ENCODE results near the gene TBC1D10A.

Gene TBC1D10A

GRCh38 chr22:30325724-30326254 lies 952 bp downstream of the TBC1D10A start:
- TF ChIP-seq, protein P1, sequence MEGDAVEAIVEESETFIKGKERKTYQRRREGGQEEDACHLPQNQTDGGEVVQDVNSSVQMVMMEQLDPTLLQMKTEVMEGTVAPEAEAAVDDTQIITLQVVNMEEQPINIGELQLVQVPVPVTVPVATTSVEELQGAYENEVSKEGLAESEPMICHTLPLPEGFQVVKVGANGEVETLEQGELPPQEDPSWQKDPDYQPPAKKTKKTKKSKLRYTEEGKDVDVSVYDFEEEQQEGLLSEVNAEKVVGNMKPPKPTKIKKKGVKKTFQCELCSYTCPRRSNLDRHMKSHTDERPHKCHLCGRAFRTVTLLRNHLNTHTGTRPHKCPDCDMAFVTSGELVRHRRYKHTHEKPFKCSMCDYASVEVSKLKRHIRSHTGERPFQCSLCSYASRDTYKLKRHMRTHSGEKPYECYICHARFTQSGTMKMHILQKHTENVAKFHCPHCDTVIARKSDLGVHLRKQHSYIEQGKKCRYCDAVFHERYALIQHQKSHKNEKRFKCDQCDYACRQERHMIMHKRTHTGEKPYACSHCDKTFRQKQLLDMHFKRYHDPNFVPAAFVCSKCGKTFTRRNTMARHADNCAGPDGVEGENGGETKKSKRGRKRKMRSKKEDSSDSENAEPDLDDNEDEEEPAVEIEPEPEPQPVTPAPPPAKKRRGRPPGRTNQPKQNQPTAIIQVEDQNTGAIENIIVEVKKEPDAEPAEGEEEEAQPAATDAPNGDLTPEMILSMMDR (IDR thresholded peaks at IDR 0.05; ENCODE audit: extremely low read depth, missing control alignments) = no peak
- DNase-seq (ENCODE audit: low spot score) = no peak

DNA sequence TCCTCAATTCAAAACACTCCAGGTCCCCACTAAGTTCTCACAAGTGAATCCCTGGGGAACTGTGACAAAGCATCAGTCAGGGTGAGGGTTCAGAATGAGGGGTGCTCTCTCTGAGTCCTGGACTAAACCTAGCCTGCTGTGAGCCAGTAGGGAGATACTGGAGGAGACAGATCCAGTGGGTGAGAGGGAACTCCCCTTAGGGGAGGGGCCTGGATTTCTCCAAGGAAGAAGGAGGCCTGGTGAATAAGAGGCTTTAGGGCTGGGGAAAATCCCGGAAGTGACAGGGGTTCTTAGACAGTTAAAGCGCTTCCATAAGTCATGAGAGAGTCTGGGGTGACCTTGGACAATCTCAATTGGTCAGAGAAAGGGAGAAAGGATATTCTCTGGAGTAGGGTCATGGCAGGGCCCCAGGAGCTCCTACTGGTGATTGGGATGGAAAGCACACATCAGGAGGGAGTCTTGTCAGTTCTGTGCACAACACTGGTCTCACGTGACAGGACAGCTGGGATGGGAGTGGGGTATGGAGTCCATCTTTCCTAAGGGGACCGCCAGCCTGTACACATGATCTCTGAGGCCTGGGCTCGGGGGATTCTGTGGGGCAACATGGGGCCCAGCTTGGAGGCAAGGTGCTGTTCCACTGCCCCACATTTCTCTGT lies 1.5 kb downstream of the TBC1D10A start:
- no peak for DNase-seq (ENCODE audit: low spot score)
- TF ChIP-seq, protein P1 (IDR thresholded peaks at IDR 0.05; ENCODE audit: extremely low read depth, missing control alignments) = no peak

DNA sequence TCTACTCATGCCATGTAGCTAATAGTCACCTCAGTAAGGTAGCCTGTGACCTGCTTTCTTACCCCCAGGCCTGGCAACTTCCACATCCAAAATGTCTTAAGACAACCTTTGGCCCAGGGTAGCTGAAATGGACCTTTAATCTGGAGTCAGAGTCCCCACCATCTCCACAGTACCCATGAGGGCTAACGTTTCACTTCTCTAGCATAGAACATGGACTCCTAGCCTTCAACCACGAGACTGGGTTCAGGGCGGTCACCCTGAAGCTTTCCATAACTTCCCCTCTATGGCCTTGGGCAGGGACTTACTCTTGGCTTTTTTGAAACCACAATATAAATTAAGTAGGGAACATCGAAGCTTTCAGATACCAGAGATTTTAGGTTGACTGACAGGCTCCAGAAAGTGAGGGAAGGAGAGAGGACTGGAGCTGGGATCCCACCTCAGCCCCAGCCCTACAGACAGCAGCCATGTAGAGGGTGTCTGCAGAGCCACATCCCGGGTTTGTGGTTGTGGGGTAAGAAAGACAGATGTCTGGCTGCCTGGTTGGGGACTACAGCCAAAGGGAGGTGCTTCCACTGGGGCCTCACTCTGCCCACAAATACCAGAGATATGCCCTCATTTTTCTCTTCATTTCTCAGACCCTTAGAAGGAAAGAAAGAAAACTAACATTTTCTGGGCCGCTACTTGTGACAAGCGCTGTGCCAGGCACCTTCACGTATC lies 2.6 kb downstream of the TBC1D10A start:
- TF ChIP-seq, protein P1 (IDR thresholded peaks at IDR 0.05; ENCODE audit: extremely low read depth, missing control alignments) = no peak
- no peak for DNase-seq (ENCODE audit: low spot score)

- TF ChIP-seq, protein P1 (IDR thresholded peaks at IDR 0.05; ENCODE audit: extremely low read depth, missing control alignments) = no peak
- no peak for DNase-seq (ENCODE audit: low spot score)
Observed at GRCh38 chr22:30323246-30323645, 3.5 kb downstream of the TBC1D10A start.

DNA sequence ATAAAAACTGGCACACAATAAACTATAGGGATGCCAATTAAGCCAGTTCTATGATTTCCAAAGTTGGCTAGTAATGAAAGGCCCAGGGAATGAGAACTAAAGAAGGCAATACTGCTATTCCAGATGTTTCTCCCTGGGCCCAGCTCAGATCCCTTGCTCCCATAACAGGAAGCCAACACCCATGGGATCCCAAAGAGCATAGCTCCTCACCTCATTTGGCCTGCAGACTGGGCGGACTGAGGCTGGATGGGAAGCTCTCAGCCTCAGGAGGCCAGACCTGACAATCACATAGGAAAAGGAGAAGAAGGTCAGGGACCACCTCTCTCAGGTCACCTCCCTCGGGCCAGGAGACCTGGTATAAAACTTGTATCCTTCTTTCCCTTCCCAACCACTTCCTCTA lies 5.3 kb downstream of the TBC1D10A start:
- TF ChIP-seq, protein P1 (IDR thresholded peaks at IDR 0.05; ENCODE audit: extremely low read depth, missing control alignments) = no peak
- DNase-seq (ENCODE audit: low spot score) = no peak

- TF ChIP-seq, protein P1 (IDR thresholded peaks at IDR 0.05; ENCODE audit: extremely low read depth, missing control alignments) = no peak
- no peak for DNase-seq (ENCODE audit: low spot score)
Observed at GRCh38 chr22:30320021-30320556, 6.7 kb downstream of the TBC1D10A start.

DNA sequence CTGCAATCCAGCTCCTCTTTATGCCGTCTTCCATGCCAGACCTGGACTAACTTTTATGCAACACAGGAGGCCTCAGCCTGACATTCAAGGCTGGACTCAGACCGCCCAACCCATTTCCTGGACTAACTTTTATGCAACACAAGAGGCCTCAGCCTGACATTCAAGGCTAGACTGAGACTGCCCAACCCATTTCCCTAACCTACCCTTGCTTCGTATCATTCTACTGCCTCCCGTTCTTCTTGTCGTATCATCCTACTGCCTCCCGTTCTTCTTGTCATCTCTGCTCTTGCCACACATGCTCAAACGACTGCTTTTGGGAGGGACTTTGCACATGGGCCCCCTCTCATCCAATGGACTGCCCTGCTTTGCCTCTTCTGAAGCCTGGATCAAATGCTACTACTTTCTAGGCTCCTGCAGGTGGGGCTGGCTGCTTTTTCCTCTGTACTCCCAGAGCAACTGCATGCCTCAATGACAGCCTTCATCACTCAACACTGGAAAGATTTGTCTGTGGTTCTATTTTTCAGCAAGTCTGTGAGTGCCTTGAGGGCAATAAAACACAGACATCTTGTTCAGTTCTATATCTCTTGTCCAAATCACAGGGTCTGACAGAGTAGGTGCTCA lies 7.8 kb downstream of the TBC1D10A start:
- no peak for DNase-seq (ENCODE audit: low spot score)
- TF ChIP-seq, protein P1 (IDR thresholded peaks at IDR 0.05; ENCODE audit: extremely low read depth, missing control alignments) = no peak

Measured in GM20000 (cell line).